Measurements from ENCODE around the gene LRRC49. TPM values are rescaled to one million over a fixed set of nuclear protein-coding genes. Genes with fewer than 3 reads are reported as not detected.

LRRC49 gene
- total RNA-seq, 1 experiment from 2014 or later = 8.3 TPM

DNA sequence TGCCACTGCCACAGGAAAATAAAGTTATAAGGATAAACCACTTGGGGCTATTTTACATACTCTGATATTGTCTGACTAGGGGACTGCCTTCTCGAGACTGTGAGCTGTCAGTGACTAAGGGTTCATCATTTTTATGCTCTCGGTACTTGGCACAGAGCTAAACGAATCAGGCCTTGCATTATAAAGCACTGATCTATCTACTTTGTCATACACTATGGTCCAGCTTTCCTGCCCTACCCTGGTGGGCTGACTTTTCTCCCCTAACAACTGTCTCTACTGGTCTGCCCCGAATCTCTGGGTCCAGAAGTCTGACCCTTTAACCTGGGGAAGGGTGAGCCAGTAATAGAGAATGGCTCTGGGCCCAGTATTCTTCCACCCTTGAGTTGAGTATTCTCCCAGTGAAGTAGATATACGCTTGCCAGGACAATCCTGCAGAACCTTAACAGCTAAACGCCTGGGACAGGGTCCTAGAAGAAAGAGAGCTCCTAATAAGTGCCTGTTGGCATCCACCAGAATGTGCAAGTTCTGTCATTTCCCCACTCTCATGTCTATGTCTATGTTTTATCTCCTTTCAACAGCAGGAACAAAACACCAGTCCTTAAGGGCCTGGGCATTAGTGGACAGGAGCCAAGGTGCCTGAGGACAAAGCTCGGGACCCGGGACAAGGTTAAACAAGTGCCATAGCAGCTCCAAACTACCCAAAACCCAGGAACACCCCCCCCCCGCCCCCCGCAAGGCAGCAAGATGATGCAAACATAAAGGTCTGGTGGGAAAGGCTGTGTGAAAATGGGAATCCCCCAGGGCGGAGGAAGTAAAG lies 39.9 kb upstream of the LRRC49 start:
- H3K27ac Mint-ChIP-seq = no peak overlapping the region; a peak in 1 of 7 replicates
- H3K4me3 Mint-ChIP-seq = peak overlapping the region; percentile 82 to 93
- peaks cover 0 to 2% of the 10 kb centered on the region in 2 experiments; a peak in 1 of 5 replicates for H3K9me3 Mint-ChIP-seq
- H3K4me1 Mint-ChIP-seq = peaks cover 13 to 16% of the 10 kb centered on the region in 2 experiments
- no peak overlapping the region for H3K4ac ChIP-seq (ENCODE audit: low read depth, low read length)
- no peaks in the 10 kb centered on the region for H3K4me1 ChIP-seq (ENCODE audit: insufficient read depth, low read length)
- no peak overlapping the region for H3K23ac ChIP-seq (ENCODE audit: insufficient read length, low read depth, low read length)
- no peak overlapping the region for H4K8ac ChIP-seq (replicated peaks; ENCODE audit: insufficient read length, low read depth, low read length)
- H3K9me3 ChIP-seq (ENCODE audit: control insufficient read depth, low read depth, low read length) = no peaks in the 10 kb centered on the region
- no peak overlapping the region for H2BK12ac ChIP-seq (ENCODE audit: insufficient read length, low read depth, low read length)
- H4K20me1 ChIP-seq (ENCODE audit: control insufficient read depth, insufficient read depth, insufficient read length) = no peaks in the 10 kb centered on the region
- no peak overlapping the region for H3K27ac ChIP-seq (ENCODE audit: insufficient read length, low read depth, low read length)
- no peak overlapping the region for H2BK15ac ChIP-seq (ENCODE audit: low read depth, low read length)
- H3K36me3 Mint-ChIP-seq (ENCODE audit: insufficient read depth in 1 of 3, low read depth in 3 of 3) = peaks cover 11 to 14% (median 12%) of the 10 kb centered on the region in 3 experiments
- no peak for TF ChIP-seq CTCF (conservative IDR thresholded peaks at IDR 0.05)
- no peak overlapping the region for H3K18ac ChIP-seq (ENCODE audit: insufficient read length, low read depth, low read length)
- H3K79me2 ChIP-seq (ENCODE audit: insufficient read depth, low read length) = no peaks in the 10 kb centered on the region
- peaks cover 12% of the 10 kb centered on the region for H3K23me2 ChIP-seq (ENCODE audit: insufficient read length, low read depth, low read length, poor library complexity, severe bottlenecking)
- H4K5ac ChIP-seq (ENCODE audit: insufficient read length, low read depth, low read length) = no peak overlapping the region
- H3K9ac ChIP-seq (ENCODE audit: extremely low read depth, insufficient read length, low read length) = no peak overlapping the region
- no peak for DNase-seq
- no peak overlapping the region for H2BK20ac ChIP-seq (ENCODE audit: low read depth, low read length, poor library complexity, severe bottlenecking)
- no peak overlapping the region for H3K14ac ChIP-seq (ENCODE audit: insufficient read depth, low read length)
- no peak overlapping the region for H2AFZ ChIP-seq (ENCODE audit: low read length)
- WGBS (ENCODE audit: extremely low coverage, insufficient read length, low lambda C conversion rate) = no CpG with 5 or more reads among the region's 11 CpGs
- no peak overlapping the region for H3T11ph ChIP-seq (ENCODE audit: low read length)
- peaks cover 28% of the 10 kb centered on the region for H3K27me3 Mint-ChIP-seq (ENCODE audit: low read depth)
- H2BK5ac ChIP-seq (ENCODE audit: insufficient read length, low read length) = no peak overlapping the region
- H3K27me3 ChIP-seq (ENCODE audit: insufficient read depth, low read length) = no peaks in the 10 kb centered on the region
- peak overlapping the region; percentile 69 for H2BK120ac ChIP-seq (ENCODE audit: low read depth, low read length, poor library complexity, severe bottlenecking)
- H4K91ac ChIP-seq (ENCODE audit: insufficient read length, low read depth, low read length) = no peak overlapping the region
- no peak overlapping the region for H2AK5ac ChIP-seq (ENCODE audit: insufficient read length, low read length)
- no peaks in the 10 kb centered on the region for H3K79me1 ChIP-seq (ENCODE audit: insufficient read depth, low read depth, low read length, poor library complexity, severe bottlenecking)
- H3K4me2 ChIP-seq (ENCODE audit: insufficient read depth, insufficient read length, low read length) = peak overlapping the region; percentile 44
- no peak overlapping the region for H3K56ac ChIP-seq (ENCODE audit: insufficient read length, low read depth, low read length)
